Choroid plexus epithelial cell (primary cell): ENCODE data around the gene KIF20A.
A peak's percentile ranks its signal among the peaks of the same experiment; 100 is the strongest.

Source experiments
- DNase-seq: peaks from one replicate; pipeline ENCODE4 v3.0.0-alpha.2; 2010; ENCODE audit warnings: low read depth
- H3K4me3 ChIP-seq: 2 replicates; pipeline ENCODE4 v1.5.1; 2011; ENCODE audit warnings: low read depth, mild to moderate bottlenecking, control low read depth, low read length, moderate library complexity
- CTCF ChIP-seq: conservative IDR thresholded peaks from 2 replicates; pipeline ENCODE4 v1.5.1; 2011; ENCODE audit warnings: low read depth, mild to moderate bottlenecking, control low read depth, inconsistent platforms, low read length, moderate library complexity

The KIF20A gene

GRCh38 chr5:138163721-138164120 is 15.2 kb upstream of the KIF20A start:
- no peak for DNase-seq
- TF ChIP-seq CTCF, result no peak
- H3K4me3 ChIP-seq, result no peak overlapping the region

GRCh38 chr5:138169124-138169523 is 9.8 kb upstream of the KIF20A start:
- DNase-seq, result no peak
- TF ChIP-seq CTCF, result no peak
- no peak overlapping the region for H3K4me3 ChIP-seq

- no peak for DNase-seq
- TF ChIP-seq CTCF, result no peak
- H3K4me3 ChIP-seq, result no peak overlapping the region
Observed at GRCh38 chr5:138170299-138170698, 8.6 kb upstream of the KIF20A start.

GRCh38 chr5:138177941-138178515 is 884 bp upstream of the KIF20A start:
- peak overlapping the region; percentile 79 for H3K4me3 ChIP-seq
- TF ChIP-seq CTCF, result no peak
- DNase-seq, result peak; percentile 61

- peak overlapping the region; percentile 79 for H3K4me3 ChIP-seq
- TF ChIP-seq CTCF, result no peak
- DNase-seq, result no peak
Observed at GRCh38 chr5:138179277-138179857, 455 bp downstream of the KIF20A start.

GRCh38 chr5:138180183-138180782 is 1.4 kb downstream of the KIF20A start:
- H3K4me3 ChIP-seq, result no peak overlapping the region
- TF ChIP-seq CTCF, result peak; percentile 59
- DNase-seq, result peak; percentile 80

GRCh38 chr5:138180841-138181240 is 1.9 kb downstream of the KIF20A start:
- TF ChIP-seq CTCF, result no peak
- no peak overlapping the region for H3K4me3 ChIP-seq
- no peak for DNase-seq
